Epidermal melanocyte (primary cell): ENCODE data around the gene TM4SF4.
"Not testable (repeated sequence)": the region's sequence is repeated elsewhere in the genome, so short reads cannot be mapped to it uniquely, and the experiment has no call there.

Experiments
- DNase-seq: peaks from one replicate; pipeline ENCODE4 v3.0.0; 2011; ENCODE audit warnings: low spot score; ENCODE audit not compliant: insufficient read length

TM4SF4 gene, protein sequence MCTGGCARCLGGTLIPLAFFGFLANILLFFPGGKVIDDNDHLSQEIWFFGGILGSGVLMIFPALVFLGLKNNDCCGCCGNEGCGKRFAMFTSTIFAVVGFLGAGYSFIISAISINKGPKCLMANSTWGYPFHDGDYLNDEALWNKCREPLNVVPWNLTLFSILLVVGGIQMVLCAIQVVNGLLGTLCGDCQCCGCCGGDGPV

DNA sequence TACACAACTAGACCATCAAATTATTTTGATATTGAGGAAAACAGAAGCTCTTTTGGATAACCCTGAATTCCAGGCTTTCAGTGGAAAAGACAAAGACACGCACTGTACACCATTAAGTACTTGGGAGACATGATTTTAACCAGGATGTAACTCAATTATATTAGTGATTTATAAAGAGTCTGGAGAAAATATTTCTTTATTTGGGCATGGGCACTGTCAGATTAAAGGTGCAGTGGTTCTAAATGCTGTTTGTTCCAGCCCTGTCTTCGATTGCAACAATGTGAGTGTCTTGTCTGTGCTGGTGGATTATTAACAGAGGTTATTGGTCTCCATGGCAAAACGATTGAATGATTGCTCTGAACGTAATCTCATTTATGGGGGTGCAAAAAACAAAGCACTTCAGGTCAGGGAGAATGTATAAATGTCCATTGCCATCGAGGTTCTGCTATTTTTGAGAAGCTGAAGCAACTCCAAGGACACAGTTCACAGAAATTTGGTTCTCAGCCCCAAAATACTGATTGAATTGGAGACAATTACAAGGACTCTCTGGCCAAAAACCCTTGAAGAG is at the start of gene TM4SF4:
Gene TM4SF4, plus strand, starts transcription at position 448 of the 568 bp plus-strand sequence. CDS start 181 bp downstream, outside the sequence.
- DNase-seq: no peak

DNA sequence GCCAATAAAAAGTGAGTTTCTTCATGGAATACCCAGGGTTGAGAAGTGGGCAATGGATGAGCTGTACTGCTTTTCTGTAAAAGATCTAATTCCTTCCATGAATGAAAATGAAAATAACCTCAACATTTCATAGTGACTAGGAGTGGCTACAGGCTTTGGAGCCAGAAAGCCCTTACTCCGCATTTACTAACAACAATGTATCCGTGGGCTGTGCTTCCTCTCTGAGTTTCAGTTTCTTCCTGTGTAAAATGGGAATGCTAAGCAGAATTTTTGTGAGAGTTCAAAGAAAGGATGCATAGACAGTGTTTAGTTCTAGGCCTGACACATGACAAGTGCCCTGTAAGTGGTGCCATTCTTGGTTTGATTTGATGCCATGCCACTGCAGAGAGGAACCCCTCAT is 49.6 kb upstream of the TM4SF4 start:
- no peak for DNase-seq

DNA sequence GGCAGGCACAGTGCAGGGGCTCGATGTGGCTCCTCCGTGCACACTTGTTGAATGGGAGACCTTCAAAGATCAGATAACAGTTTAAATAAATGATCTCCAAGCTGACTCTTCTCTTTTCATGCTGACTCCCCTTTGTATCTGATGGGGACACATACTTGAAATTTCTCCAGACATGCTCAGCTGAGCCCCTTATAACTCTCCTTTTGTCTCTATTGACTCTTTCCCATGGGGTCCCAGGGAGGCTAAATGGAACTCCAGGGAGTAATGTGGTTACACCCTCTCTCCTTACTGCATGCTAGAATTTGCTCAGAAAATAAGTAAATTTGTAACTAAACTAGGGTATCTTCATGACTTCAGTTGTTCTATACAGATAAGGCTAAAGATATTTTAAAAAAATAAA is 48.2 kb upstream of the TM4SF4 start:
- DNase-seq: no peak

DNA sequence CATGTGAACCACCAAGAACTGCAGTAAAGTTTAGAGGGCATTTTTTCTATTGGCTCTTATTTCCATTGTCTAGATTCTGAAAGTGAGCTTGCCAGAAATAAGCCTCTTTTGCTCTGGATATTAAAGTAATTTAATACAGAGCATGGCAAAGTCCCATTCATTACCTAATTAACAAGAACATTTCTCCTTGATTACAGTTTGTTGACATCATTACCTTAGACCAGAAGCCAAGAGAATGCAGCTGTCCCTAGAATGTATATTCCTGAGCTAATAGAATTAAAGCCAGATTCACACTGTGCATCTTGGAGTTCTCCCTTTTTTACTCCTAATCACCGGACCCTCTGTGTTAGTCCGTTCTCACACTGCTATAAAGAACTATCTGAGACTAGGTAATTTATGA is 46.4 kb upstream of the TM4SF4 start:
- no peak for DNase-seq

DNA sequence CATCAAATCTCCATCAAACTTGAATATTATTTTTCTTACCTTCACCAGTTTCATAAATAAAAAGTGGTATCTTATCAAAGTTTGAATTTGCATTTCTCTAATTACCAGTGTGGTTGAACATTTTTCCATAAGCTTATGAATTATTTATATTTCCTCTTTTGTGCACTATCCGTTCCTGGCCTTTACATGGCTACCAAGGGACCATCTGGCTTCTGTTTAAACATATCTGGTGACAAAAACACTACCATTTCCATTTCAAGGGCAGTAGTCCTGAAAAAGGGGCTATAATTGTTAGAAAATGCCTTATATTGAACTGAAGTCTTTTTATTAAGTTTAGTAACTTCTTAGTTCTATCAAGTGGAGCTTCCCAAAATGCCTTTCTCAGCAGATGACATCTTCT is 44.3 kb upstream of the TM4SF4 start:
- no peak for DNase-seq

DNA sequence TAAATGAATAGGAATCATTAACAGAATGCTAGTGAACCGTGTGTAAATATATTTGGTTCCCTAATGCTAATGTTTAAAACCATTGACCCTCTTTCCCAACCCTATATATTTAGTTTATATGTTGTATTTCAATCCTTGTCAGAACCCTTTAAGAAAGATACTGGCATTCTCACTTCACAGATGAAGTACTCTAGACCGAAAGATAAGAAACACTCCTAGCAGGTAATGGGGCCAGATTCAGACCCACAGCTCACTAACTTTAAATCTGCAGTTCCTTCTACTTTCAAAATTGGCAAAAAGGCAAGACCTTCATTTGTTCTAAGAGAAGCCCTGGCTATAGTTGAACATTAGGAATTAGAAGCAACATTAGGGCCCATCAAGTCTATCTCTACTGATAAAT is 42.3 kb upstream of the TM4SF4 start:
- no peak for DNase-seq

DNA sequence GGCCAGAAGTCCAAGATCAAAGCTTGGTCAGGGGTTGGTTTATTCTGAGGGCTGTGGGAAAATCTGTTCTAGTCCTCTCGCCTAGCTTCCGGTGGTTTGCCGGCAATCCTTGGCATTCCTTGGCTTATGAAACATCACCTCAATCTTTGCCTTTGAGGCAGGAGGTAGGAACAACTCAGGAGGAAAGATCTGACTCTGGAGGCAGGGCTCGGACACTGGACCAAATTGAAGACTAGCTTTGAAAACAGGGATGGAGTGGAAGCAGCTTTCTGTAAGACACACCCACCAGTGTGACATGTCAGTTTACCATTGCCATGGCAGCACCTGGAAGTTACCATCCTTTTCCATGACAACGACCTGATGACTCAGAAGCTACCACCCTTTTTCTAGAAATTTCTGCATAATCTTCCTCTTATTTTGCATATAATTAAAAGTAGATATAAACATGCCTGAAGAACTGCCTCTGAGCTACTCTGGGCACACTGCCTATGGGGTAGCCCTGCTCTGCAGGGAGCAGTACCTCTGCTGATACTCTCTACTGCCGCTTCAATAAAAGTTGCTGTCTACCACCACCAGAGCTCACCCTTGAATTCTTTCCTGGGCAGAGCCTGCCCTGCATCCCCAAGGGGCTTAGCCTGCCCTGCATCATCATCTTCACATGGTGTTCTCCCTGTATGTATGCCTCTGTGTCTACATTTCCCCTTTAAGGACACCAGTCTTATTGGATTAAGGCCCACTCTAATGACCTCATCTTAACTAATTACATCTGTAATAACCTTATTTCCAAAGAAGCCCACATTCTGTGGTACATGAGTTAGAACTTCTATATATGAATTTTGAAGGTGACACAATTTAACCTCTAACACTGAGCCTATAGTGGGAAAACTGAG is 38.3 kb upstream of the TM4SF4 start:
- no peak for DNase-seq

DNA sequence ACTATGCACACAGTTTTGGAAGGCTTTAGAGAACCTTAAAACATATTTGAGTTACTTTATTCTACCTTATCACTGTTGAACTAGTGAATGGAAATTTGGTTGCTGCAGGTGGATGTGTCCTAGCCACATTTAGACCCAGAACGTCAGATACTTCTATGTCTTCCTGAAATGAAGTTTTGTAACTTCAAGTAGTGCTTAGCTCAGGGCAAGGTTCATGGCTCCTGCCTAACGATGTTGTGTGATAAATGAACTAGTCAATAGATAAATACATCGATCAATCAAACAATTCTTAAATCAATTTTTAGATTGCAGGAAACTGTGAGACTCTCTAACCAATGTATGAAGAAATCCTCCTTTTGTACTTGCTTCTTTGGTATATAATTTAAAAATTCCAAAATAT is 37.2 kb upstream of the TM4SF4 start:
- DNase-seq: no peak

DNA sequence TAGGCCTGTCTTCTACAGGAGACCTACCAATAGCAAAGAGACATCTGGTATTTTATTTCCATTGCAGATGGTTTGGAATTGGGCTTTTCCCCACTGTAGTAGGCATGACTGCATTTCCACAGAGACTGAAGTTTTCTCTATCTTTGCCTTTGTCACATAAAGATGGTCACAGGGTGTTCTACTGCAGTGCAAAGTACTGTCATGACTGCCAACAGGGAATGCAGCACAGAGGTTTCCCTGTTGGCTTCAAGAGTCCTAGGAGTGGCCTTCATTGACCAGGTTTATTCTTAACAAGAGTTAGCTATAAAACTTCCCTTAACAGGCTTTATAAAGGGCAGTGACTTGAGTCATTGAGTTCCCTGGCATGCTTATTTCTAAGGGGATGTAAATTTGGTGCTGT is 36.8 kb upstream of the TM4SF4 start:
- DNase-seq: no peak

DNA sequence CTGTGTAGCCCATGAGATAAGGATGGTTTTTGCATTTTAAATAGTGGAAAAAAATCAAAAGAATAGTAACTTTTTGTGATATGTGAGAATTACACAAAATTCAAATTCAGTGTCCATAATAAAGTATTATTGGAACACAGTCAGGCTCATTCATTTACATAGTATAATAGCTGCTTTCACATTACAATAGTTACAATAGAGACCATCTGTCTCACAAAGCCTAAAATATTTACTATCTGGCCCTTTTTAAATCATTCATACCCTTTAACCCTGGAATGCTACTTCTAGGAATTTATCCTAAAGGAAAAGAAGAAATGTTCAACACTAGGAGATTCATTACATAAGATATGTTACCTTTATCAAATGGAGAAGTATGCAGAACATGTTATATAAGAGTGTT is 35.5 kb upstream of the TM4SF4 start:
- DNase-seq: no peak

DNA sequence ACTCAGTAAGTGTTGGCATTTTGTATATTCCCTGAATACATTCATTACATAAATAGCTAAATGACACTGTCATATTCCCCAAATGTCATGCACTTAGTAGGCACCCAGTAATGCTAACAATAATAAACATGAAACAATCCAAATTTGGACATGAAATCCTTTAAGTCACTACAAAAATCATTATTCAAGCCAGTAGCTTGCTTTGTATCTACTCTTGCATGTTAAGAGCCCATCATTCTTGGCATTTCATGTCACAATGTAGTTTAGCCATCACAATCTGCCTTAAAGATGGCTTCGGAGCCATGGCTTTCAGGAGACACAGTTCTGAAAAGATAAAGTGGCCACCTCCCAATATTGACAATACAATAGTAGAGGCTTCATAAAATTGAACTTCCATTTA is 32.9 kb upstream of the TM4SF4 start:
- DNase-seq: no peak

DNA sequence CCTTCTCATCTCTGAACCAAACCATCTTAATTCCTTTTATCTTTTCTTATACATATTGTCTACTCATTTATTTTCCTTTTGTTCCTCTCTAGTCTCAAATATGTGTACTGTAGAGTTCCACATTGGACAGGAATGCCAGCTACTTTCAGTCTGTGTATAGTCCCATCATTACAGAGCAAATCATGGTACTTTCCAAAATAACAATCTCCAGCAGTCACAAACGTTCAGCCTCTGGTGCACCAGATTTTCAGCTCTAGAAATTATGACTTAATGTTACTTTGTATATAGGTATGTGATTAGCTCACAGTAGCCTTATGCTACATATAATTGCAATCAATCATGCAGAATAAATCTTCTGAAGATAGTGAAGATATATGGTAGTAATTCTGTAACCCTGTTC is 32.5 kb upstream of the TM4SF4 start:
- DNase-seq: no peak

DNA sequence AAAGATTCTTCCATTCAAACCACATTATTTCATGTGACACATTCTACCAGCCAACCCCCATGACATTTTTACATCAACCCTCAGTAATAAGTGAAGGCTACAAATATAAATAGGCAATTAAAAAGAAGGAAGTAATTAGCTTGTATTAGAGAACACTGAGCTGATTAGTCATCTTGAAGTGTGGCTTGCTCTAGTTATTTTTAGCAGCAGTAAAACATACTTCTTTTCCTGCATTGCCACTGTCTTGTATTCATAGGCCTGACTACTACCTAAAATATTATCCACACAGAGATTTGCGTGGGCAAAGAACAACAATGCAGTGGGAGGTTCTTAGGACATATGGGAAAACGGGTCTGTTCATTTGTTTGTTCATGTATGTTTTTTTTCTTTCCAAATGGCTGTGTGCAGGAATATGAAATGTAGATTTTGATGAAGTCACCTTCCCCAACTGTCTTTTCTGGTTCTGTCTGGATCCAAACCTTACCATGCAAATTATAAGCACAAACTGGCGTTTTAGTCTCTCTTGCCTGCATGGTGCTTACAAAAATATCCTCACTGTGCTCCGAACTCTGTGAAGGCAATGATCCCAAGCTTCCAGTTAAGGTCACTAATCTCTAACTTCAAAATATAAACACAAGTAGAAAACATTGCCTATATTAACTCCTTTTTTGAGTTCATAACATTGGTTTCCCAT is 31.5 kb upstream of the TM4SF4 start:
- DNase-seq: no peak

DNA sequence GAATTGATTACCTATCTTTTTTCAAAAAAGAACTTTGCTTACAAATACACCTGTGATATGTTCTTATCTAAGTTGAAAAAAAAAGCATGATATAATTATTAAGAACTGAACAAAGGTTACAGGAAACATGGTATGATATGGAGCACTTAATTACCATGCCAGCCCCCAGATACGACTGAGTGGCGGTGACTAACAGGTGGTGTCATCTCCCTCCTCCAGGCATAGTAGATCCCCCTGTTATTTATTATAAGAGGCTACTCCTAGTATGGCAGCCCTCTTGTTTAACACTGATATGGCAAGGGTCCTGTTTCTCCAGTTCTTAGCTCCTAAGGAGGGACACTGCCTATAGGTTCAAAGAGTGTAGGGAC is 31.0 kb upstream of the TM4SF4 start:
- no peak for DNase-seq

DNA sequence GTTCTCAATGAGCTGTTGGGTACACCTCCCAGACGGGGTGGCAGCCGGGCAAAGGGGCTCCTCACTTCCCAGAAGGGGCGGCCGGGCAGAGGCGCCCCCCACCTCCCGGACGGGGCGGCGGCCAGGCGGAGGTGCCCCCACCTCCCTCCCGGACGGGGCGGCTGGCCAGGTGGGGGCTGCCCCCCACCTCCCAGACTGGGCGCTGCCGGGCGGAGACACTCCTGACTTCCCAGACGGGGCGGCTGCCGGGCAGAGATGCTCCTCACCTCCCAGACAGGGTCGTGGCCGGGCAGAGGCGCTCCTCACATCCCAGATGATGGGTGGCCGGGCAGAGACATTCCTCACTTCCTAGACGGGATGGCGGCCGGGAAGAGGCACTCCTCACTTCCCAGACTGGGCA is 29.6 kb upstream of the TM4SF4 start:
- not testable (repeated sequence) for DNase-seq

DNA sequence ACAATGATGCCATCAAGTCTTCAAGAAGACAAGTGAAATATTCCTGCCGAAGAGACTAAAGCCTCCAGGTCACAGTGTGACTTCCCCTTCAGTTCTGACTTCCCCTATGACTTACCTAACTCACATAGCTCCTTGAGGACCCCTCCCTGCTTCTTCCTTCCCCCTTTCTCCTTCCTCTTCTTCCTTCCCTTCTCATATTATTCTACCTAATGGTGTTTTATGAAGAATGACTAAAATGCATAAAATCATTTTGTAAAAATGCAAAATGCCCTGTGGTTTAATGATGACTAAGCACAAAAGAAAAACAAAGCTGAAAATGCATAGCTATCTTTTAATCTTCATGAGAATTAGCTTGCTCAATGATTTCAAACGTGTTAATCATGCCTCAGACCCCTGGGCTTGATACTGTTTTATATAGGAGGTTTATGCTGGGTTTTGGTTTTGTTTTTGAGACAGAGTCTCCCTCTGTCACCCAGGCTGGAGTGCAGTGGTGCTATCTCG is 26.1 kb upstream of the TM4SF4 start:
- no peak for DNase-seq

DNA sequence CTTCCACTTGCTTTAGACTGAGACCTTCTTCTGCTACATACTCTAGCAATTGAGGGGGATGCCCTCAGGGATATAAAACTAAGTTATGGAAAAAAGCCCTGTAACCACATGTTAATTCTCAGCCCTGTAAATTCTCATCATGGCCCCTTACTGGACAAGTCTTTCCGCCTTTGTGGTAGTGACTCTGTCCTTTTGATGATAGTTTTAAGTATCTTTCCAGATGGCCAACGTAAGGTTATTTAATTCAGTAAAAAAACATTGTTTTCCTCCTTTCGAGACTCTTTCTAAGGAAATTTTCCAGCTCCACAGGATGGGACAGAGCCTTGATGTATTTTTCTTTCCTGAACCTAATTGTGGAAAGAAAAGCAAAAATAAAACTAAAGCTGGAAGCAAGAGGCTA is 25.3 kb upstream of the TM4SF4 start:
- no peak for DNase-seq

DNA sequence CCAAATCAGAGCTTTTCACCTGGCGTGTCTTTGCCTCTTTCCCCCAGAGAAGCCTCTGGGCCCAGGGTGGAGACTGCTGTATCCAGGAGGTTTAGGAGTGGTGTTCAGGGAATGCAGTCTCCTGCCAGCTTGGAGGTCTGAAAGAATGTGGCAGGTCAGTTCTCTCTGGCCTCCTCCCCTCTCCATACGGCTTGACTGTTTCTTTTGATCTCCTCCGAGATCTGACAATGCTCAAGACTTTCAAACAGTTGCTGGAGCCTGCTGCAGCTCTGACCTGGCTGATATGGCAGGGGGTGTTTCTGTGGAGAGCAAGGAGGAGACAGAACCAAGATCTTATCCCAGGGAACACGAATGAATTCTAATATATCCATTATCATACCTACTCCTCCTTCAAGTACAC is 24.7 kb upstream of the TM4SF4 start:
- DNase-seq: no peak

DNA sequence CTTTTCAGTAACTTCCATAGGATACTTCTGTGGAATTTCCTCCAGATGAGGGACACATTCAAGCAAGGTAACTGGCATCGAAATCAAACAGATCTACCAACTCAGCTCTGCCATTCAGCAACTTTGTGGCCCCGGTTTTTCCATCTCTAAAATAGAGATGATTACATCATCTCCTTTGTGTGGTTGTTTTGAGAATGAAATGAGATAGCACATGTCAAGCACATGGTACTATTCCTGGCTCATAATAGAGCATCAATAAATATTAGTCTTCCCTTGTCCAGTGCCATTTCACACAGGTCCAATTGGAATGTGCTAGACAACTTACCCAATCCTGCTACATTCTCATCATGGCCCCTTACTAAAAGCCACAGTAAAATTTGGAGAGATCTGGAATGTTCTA is 24.2 kb upstream of the TM4SF4 start:
- DNase-seq: no peak

DNA sequence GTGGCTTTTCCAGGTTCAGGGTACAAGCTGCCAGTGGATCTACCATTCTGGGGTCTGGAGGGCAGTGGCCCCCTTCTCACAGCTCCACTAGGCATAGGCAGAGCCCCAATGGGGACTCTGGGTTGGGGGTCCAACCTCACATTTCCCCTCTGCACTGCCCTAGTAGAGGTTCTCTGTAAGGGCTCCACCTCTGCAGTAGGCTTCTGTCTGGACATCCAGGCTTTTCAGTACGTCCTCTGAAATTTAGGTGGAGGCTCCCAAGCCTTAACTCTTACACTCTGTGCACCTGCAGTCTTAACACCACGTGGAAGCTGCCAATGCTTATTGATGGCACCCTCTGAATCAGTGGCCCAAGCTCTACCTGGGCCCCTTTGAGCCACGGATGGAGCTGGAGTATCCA is 22.5 kb upstream of the TM4SF4 start:
- DNase-seq: no peak

DNA sequence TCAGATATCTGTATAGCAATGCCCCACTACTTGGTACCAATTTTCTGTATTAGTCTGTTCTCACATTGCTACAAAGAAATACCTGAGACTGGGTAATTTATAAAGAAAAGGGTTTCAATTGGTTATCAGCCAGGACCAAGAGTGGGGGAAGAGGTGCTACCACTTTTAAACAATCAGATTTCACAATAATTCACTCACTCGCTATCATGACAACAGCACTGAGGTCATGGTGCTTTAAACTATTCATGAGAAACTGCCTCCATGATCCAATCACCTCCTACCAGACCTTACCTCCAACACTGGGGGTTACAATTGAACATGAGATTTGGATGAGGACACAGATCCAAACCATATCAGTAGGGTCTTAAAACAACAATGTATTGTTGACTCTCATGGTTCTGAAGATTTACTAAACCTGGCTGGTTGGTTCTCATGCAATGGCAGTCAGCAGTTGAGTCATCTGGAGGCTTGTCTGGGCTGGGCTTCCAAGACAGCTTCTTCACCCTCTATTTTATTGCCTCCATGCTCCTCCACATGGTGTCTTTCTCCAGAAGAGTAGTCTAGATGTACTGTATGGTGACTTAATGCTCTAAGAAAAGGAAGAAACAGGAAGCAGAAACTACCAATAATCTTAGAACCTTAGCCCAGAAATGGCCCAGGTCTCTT is 21.2 kb upstream of the TM4SF4 start:
- no peak for DNase-seq
